HepG2 (cell line): ENCODE results near the gene SGPL1.

ENCODE experiments used
- CEBPB ChIP-seq: IDR thresholded peaks from 2 replicates; pipeline ENCODE4 v1.6.1; 2011; ENCODE audit warnings: low read depth, low read length, improper control_type of control experiment, borderline replicate concordance
- EP300 ChIP-seq, 3 experiments: sonication (generic) in 1 of 3; formaldehyde crosslinking in 1 of 3; IDR thresholded peaks; 2 replicates each; pipeline versions ENCODE4 v1.5.1 to v1.6.1; 2011 to 2020; ENCODE audit warnings: low read depth in 2 of 3, low read length in 2 of 3, borderline replicate concordance in 1 of 3, improper control_type of control experiment in 1 of 3, mild to moderate bottlenecking in 1 of 3, missing genetic modification reagents in 1 of 3, moderate library complexity in 1 of 3
- POLR2A ChIP-seq, 2 experiments: IDR thresholded peaks; 2 replicates each; pipeline ENCODE4 v1.6.1; 2011; ENCODE audit warnings: low read depth in 2 of 2, low read length in 2 of 2, mild to moderate bottlenecking in 1 of 2, moderate library complexity in 1 of 2; ENCODE audit not compliant: insufficient read depth in 1 of 2
- ZBTB3 ChIP-seq: sonication (generic); formaldehyde crosslinking; IDR thresholded peaks from 2 replicates; pipeline ENCODE4 v1.4.0; 2020; ENCODE audit warnings: low read depth, mild to moderate bottlenecking, moderate library complexity, missing genetic modification reagents, borderline replicate concordance
- ZFP37 ChIP-seq: sonication (generic); formaldehyde crosslinking; IDR thresholded peaks from 2 replicates; pipeline ENCODE4 v1.4.0; 2020; ENCODE audit warnings: missing genetic modification reagents, borderline replicate concordance
- TF ChIP-seq, protein P1 (sequence below): fragments of 450-650 bp; IDR thresholded peaks from 2 replicates; pipeline ENCODE4 v1.6.1; 2017; ENCODE audit warnings: mild to moderate bottlenecking
- TF ChIP-seq, protein P2 (sequence below): sonication (generic); formaldehyde crosslinking; IDR thresholded peaks from 2 replicates; pipeline ENCODE4 v1.5.0; 2020; ENCODE audit warnings: mild to moderate bottlenecking, missing genetic modification reagents, moderate library complexity

DNA sequence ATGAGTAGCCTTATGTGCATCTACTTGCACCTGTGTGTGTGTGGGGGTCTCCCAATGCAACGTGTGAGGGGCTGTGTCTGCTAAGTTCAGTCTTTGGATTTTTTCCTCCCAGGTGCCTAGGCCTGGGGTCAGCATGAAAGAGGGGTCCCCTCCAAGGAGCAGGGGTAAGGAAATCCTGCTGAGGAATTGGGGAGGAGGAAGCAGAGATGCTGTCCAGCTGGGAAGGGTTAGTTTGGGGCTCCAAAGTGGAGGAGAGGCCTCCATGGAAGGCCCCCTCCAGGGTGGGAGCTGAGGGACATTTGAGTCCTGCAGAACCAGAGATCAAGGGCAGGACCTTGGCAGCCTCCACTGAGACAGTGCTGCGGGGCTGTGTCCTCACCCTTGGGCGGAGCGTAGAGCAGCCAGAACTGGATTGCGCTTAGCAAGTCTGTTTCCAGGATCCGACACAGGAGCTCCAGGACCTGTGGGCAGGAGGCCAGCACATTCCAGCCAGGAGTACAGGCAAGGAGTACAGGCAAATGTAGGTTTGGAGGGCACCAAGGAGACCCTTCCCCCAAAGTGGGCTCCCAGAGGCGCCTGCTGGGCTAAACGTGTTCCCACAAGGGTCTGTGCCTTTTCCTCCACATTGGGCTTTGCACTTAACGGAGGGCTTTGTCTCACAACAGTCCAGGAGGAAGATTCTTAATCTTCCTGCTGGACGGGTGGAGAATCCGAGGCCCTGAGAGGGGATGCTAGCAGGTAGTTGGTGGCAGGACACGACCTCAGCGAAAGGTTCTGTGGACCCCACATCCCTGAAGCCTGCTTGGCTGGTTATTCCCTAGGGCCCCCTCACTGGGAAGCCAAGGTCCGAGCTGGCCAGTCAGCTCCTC is 40.7 kb upstream of the SGPL1 start:
- TF ChIP-seq POLR2A (IDR thresholded peaks at IDR 0.05; ENCODE audit: insufficient read depth in 1 of 2, low read depth in 2 of 2, low read length in 2 of 2) (no peak), CEBPB (no peak), ZBTB3 (CRISPR knock-in tag) (no peak), EP300 (IDR thresholded peaks at IDR 0.05; ENCODE audit: low read depth in 2 of 2, low read length in 2 of 2) (no peak), EP300 (CRISPR knock-in tag; IDR thresholded peaks at IDR 0.05; ENCODE audit: borderline replicate concordance) (no peak), ZFP37 (CRISPR knock-in tag) (no peak)
- TF ChIP-seq, protein P1, sequence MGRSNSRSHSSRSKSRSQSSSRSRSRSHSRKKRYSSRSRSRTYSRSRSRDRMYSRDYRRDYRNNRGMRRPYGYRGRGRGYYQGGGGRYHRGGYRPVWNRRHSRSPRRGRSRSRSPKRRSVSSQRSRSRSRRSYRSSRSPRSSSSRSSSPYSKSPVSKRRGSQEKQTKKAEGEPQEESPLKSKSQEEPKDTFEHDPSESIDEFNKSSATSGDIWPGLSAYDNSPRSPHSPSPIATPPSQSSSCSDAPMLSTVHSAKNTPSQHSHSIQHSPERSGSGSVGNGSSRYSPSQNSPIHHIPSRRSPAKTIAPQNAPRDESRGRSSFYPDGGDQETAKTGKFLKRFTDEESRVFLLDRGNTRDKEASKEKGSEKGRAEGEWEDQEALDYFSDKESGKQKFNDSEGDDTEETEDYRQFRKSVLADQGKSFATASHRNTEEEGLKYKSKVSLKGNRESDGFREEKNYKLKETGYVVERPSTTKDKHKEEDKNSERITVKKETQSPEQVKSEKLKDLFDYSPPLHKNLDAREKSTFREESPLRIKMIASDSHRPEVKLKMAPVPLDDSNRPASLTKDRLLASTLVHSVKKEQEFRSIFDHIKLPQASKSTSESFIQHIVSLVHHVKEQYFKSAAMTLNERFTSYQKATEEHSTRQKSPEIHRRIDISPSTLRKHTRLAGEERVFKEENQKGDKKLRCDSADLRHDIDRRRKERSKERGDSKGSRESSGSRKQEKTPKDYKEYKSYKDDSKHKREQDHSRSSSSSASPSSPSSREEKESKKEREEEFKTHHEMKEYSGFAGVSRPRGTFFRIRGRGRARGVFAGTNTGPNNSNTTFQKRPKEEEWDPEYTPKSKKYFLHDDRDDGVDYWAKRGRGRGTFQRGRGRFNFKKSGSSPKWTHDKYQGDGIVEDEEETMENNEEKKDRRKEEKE, result no peak
- TF ChIP-seq, protein P2, sequence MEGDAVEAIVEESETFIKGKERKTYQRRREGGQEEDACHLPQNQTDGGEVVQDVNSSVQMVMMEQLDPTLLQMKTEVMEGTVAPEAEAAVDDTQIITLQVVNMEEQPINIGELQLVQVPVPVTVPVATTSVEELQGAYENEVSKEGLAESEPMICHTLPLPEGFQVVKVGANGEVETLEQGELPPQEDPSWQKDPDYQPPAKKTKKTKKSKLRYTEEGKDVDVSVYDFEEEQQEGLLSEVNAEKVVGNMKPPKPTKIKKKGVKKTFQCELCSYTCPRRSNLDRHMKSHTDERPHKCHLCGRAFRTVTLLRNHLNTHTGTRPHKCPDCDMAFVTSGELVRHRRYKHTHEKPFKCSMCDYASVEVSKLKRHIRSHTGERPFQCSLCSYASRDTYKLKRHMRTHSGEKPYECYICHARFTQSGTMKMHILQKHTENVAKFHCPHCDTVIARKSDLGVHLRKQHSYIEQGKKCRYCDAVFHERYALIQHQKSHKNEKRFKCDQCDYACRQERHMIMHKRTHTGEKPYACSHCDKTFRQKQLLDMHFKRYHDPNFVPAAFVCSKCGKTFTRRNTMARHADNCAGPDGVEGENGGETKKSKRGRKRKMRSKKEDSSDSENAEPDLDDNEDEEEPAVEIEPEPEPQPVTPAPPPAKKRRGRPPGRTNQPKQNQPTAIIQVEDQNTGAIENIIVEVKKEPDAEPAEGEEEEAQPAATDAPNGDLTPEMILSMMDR, result no peak
